HG03469 (cell line): ENCODE measurements around the gene MIGA2.

Experiments used
- ATAC-seq: cut with Tn5 transposase; IDR thresholded peaks from one replicate; pipeline ENCODE4 v1.9.1; 2021; ENCODE audit warnings: mild to moderate bottlenecking, moderate library complexity, moderate number of reproducible peaks; ENCODE audit not compliant: unreplicated experiment

The MIGA2 gene

GRCh38 chr9:129036923-129037766, 719 bp downstream of the MIGA2 start:
- ATAC-seq, result peak; percentile 4

- ATAC-seq, result no peak
Measured at GRCh38 chr9:129037767-129038098, 1.3 kb downstream of the MIGA2 start.

GRCh38 chr9:129038109-129038852, 1.9 kb downstream of the MIGA2 start:
- no peak for ATAC-seq

GRCh38 chr9:129040113-129040643, 3.8 kb downstream of the MIGA2 start:
- no peak for ATAC-seq

- ATAC-seq, result no peak
Measured at GRCh38 chr9:129042016-129042415, 5.6 kb downstream of the MIGA2 start.

GRCh38 chr9:129052592-129052991, 16.2 kb downstream of the MIGA2 start:
- no peak for ATAC-seq

GRCh38 chr9:129053020-129053419, 16.6 kb downstream of the MIGA2 start:
- ATAC-seq, result no peak

- ATAC-seq, result no peak
Measured at GRCh38 chr9:129054163-129054851, 17.9 kb downstream of the MIGA2 start.

GRCh38 chr9:129058965-129059795, 22.8 kb downstream of the MIGA2 start:
- no peak for ATAC-seq

- ATAC-seq, result no peak
Measured at GRCh38 chr9:129059796-129060785, 23.7 kb downstream of the MIGA2 start.

GRCh38 chr9:129060991-129061390, 24.6 kb downstream of the MIGA2 start:
- ATAC-seq, result no peak

- no peak for ATAC-seq
Measured at GRCh38 chr9:129063061-129063460, 26.6 kb downstream of the MIGA2 start.

GRCh38 chr9:129064499-129064908, 28.1 kb downstream of the MIGA2 start:
- no peak for ATAC-seq

- no peak for ATAC-seq
Measured at GRCh38 chr9:129068110-129068509, 31.7 kb downstream of the MIGA2 start.

GRCh38 chr9:129068990-129069861, 32.8 kb downstream of the MIGA2 start:
- ATAC-seq, result no peak

GRCh38 chr9:129069862-129070641, 33.6 kb downstream of the MIGA2 start:
- ATAC-seq, result no peak

- no peak for ATAC-seq
Measured at GRCh38 chr9:129070696-129071525, 34.5 kb downstream of the MIGA2 start.
